NCI-H2107 (cell line): ENCODE results near the gene C1QTNF1.

Source experiments
- DNase-seq: peaks from one replicate; lab custom pipeline; 2025; lab: John Stamatoyannopoulos, UW

The C1QTNF1 gene

GRCh38 chr17:79080349-79080748 is 56.4 kb downstream of the C1QTNF1 start:
- DNase-seq: no peak

- peak; percentile 58 for DNase-seq
Measured at GRCh38 chr17:79080761-79081290, 56.9 kb downstream of the C1QTNF1 start.

GRCh38 chr17:79081571-79082276 is 57.8 kb downstream of the C1QTNF1 start:
- DNase-seq: no peak

GRCh38 chr17:79082311-79083190 is 58.6 kb downstream of the C1QTNF1 start:
- DNase-seq: no peak

- DNase-seq: no peak
Measured at GRCh38 chr17:79083191-79083971, 59.4 kb downstream of the C1QTNF1 start.

- no peak for DNase-seq
Measured at GRCh38 chr17:79084291-79085153, 60.6 kb downstream of the C1QTNF1 start.

- no peak for DNase-seq
Measured at GRCh38 chr17:79085154-79085920, 61.4 kb downstream of the C1QTNF1 start.

- no peak for DNase-seq
Measured at GRCh38 chr17:79085921-79086551, 62.1 kb downstream of the C1QTNF1 start.

- DNase-seq: no peak
Measured at GRCh38 chr17:79086609-79087427, 62.8 kb downstream of the C1QTNF1 start.

GRCh38 chr17:79087428-79088143 is 63.6 kb downstream of the C1QTNF1 start:
- DNase-seq: peak; percentile 66

GRCh38 chr17:79088247-79088996 is 64.5 kb downstream of the C1QTNF1 start:
- no peak for DNase-seq

- DNase-seq: no peak
Measured at GRCh38 chr17:79088997-79089328, 65.0 kb downstream of the C1QTNF1 start.

- no peak for DNase-seq
Measured at GRCh38 chr17:79089720-79090442, 65.9 kb downstream of the C1QTNF1 start.

GRCh38 chr17:79090443-79091225 is 66.7 kb downstream of the C1QTNF1 start:
- no peak for DNase-seq

GRCh38 chr17:79091226-79091670 is 67.3 kb downstream of the C1QTNF1 start:
- DNase-seq: no peak

GRCh38 chr17:79092567-79092966 is 68.6 kb downstream of the C1QTNF1 start:
- DNase-seq: no peak
